Ishikawa (cell line): ENCODE data around the gene MYO5C.

ENCODE experiments used
- CEBPB ChIP-seq: IDR thresholded peaks from 2 replicates; pipeline ENCODE4 v1.6.1; 2012
- CREB1 ChIP-seq: IDR thresholded peaks from 2 replicates; pipeline ENCODE4 v1.6.1; 2012; ENCODE audit warnings: low read depth
- EGR1 ChIP-seq: IDR thresholded peaks from 2 replicates; pipeline ENCODE4 v1.6.1; 2012
- EP300 ChIP-seq: IDR thresholded peaks from 2 replicates; pipeline ENCODE4 v1.6.1; 2012; ENCODE audit warnings: borderline replicate concordance
- FOXM1 ChIP-seq: IDR thresholded peaks from 2 replicates; pipeline ENCODE4 v1.6.1; 2012; ENCODE audit warnings: low read depth, borderline replicate concordance
- MAX ChIP-seq: IDR thresholded peaks from 2 replicates; pipeline ENCODE4 v1.6.1; 2012
- NFIC ChIP-seq: IDR thresholded peaks from 2 replicates; pipeline ENCODE4 v1.6.1; 2012
- RAD21 ChIP-seq: IDR thresholded peaks from 2 replicates; pipeline ENCODE4 v1.6.1; 2012; ENCODE audit warnings: low read depth
- REST ChIP-seq: IDR thresholded peaks from 2 replicates; pipeline ENCODE4 v1.6.1; 2012; ENCODE audit warnings: low read depth, mild to moderate bottlenecking
- TAF1 ChIP-seq: IDR thresholded peaks from 2 replicates; pipeline ENCODE4 v1.6.1; 2012; ENCODE audit warnings: low read depth, mild to moderate bottlenecking
- TCF12 ChIP-seq: IDR thresholded peaks from 2 replicates; pipeline ENCODE4 v1.6.1; 2012; ENCODE audit warnings: low read depth
- TEAD4 ChIP-seq: IDR thresholded peaks from 2 replicates; pipeline ENCODE4 v1.6.1; 2012
- USF1 ChIP-seq: IDR thresholded peaks from 2 replicates; pipeline ENCODE4 v1.6.1; 2012
- YY1 ChIP-seq: IDR thresholded peaks from 2 replicates; pipeline ENCODE4 v1.6.1; 2012; ENCODE audit warnings: low read depth
- ZBTB7A ChIP-seq: IDR thresholded peaks from 2 replicates; pipeline ENCODE4 v1.6.1; 2012; ENCODE audit warnings: low read depth

Gene MYO5C

GRCh38 chr15:52236013-52236412 is 59.6 kb downstream of the MYO5C start:
- no peak for TF ChIP-seq RAD21
- TF ChIP-seq MAX: no peak
- TF ChIP-seq NFIC: no peak
- no peak for TF ChIP-seq EP300
- TF ChIP-seq CREB1: no peak
- TF ChIP-seq ZBTB7A: no peak
- no peak for TF ChIP-seq REST
- no peak for TF ChIP-seq CEBPB
- TF ChIP-seq EGR1: no peak
- TF ChIP-seq TEAD4: no peak
- no peak for TF ChIP-seq USF1
- no peak for TF ChIP-seq FOXM1
- no peak for TF ChIP-seq TCF12
- no peak for TF ChIP-seq YY1

DNA sequence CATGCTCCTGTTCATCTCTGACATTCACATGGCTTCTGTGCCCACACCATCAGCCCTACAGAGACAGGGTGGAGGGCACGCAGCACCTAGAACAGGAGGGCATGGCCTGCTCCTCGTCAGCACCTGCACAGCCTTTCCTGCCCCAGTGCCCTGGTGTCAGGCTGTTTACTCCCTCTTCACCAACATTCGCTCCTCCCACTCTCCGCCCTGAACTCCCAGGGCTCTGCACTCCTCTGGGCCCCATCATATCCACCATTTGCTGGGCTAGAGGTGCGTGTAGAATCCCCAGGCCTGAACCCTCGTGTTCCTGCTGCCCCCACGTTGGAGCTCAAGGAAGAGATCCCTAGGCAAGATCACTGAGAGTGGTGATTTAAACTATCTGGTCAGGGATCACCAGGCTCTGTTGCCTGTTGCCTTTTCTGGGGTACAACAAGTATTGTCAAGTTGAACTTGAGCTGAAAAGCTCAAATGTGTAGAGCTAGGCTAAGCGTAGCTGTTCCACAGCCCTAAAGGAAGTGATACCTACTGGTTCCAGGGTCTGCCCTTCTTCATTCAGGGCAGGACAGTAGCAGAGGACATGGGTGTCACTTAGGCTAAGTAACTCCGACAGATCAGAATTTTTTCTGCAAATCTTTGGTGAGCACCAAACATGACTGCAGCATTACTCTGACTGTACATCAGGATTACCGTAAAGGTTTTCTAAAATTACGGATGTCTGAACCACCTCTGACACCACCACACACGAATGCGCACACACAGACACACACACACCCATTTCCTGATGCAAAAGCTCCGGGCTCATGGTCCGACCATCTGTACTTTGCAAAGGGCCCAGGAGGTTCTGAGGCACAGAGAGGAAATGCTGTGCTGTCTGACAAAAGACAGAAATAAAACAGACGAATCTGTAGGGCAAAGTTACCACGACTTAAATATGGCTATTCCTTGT is 60.7 kb downstream of the MYO5C start:
- no peak for TF ChIP-seq YY1
- no peak for TF ChIP-seq USF1
- no peak for TF ChIP-seq TEAD4
- TF ChIP-seq ZBTB7A: no peak
- no peak for TF ChIP-seq TCF12
- no peak for TF ChIP-seq MAX
- no peak for TF ChIP-seq NFIC
- no peak for TF ChIP-seq CEBPB
- no peak for TF ChIP-seq TAF1
- no peak for TF ChIP-seq REST
- TF ChIP-seq FOXM1: no peak

GRCh38 chr15:52233405-52233804 is 62.2 kb downstream of the MYO5C start:
- TF ChIP-seq FOXM1: no peak
- TF ChIP-seq EP300: no peak
- TF ChIP-seq TEAD4: no peak
- TF ChIP-seq CEBPB: no peak
- TF ChIP-seq TCF12: no peak
- TF ChIP-seq REST: no peak
- no peak for TF ChIP-seq NFIC
- TF ChIP-seq TAF1: no peak
- TF ChIP-seq ZBTB7A: no peak
- TF ChIP-seq USF1: no peak
- no peak for TF ChIP-seq YY1
- TF ChIP-seq MAX: no peak
- no peak for TF ChIP-seq EGR1
- no peak for TF ChIP-seq RAD21
